ENCODE data around the gene TMEM253. TPM values are rescaled to one million over a fixed set of nuclear protein-coding genes. Genes with fewer than 3 reads are reported as not detected.

The TMEM253 gene
- total and polyA plus RNA-seq, 9 of the 15 experiments (the other 6 are each of a cell fraction or from before 2014, with no cell fraction given), result 0.11 to 0.61 (median 0.26) TPM; not detected in 3

DNA sequence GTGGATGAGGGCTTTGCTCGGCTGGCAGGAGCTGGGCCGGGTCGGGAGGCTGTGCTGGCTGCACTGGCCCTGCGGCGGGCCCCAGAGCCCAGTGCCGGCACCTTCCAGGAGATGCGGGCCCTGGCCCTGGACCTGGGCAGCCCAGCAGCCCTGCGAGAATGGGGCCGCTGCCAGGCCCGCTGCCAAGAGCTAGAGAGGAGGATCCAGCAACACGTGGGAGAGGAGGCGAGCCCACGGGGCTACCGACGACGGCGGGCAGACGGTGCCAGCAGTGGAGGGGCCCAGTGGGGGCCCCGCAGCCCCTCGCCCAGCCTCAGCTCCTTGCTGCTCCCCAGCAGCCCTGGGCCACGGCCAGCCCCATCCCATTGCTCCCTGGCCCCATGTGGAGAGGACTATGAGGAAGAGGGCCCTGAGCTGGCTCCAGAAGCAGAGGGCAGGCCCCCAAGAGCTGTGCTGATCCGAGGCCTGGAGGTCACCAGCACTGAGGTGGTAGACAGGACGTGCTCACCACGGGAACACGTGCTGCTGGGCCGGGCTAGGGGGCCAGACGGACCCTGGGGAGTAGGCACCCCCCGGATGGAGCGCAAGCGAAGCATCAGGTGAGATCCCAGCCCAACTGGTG, 19.2 kb upstream of the TMEM253 start (continued):
- no peak for TF ChIP-seq ZBTB1 (CRISPR knock-in tag; IDR thresholded peaks at IDR 0.05; ENCODE audit: borderline replicate concordance, low read depth)

DNA sequence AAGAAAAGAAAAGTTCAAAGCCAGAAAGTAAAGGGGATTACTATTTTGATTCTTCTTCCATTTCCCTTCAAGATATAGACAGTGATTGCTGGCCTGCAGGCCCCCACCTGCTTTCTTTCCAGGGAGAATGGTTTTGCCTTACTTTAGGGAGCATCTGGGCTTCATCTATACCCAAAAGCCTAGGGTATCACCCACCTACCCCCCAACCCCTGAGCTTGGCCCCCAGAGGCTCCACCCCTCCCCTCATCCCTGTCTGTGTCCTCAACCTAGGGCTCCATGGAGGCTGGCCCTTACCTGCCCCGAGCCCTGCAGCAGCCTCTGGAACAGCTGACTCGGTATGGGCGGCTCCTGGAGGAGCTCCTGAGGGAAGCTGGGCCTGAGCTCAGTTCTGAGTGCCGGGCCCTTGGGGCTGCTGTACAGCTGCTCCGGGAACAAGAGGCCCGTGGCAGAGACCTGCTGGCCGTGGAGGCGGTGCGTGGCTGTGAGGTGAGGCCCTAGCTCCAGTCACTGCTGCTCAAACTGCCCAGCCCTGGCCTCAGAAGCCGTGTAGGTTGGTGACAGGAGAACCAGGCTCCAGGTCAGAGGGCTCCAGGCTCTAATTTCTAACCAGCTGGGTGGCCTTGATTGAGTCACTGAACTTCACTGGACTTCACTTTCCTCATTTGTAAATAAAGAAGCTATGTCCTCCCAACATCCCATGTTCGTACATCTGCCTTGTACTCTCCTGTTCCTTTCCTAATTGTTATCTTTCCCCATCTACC, 17.1 kb upstream of the TMEM253 start:
- peaks cover 0 to 4% of the 10 kb centered on the region in 2 experiments; a peak in 2 of 5 replicates for H3K4me1 ChIP-seq (replicated peaks in 1 of 2; ENCODE audit: control insufficient read depth in 2 of 2, insufficient read depth in 2 of 2, low read length in 2 of 2)
- no peak for FAIRE-seq
- in situ Hi-C loops (cut with MboI) (no loop called here), intact Hi-C loops (cut with micrococcal nuclease) (no loop called here)
- H2AFZ ChIP-seq (ENCODE audit: low read depth, low read length), result no peak overlapping the region
- H4K20me1 ChIP-seq (replicated peaks; ENCODE audit: control insufficient read depth, insufficient read depth, low read length), result no peaks in the 10 kb centered on the region
- ATAC-seq, result no peak
- no peaks in the 10 kb centered on the region for H3K9me1 ChIP-seq (ENCODE audit: control insufficient read depth, insufficient read depth, low read length)
- no peak for DNase-seq (ENCODE audit: extremely low read depth in 1 of 4, low spot score in 3 of 4)
- no peak overlapping the region for H3K4me3 ChIP-seq
- no peak overlapping the region for H3K27ac ChIP-seq (ENCODE audit: extremely low read depth, low read depth, low read length)
- BruUV-seq (replicated peaks), result no TSS peak
- H3K79me2 ChIP-seq (ENCODE audit: control insufficient read depth, insufficient read depth, low read length), result no peaks in the 10 kb centered on the region
- POLR2A ChIA-PET, result interaction anchor here (0.5 to 1.2 kb wide), 4 partner anchors 9 to 354 kb away, joined by 3 read pairs; no protein-coding TSS in a partner anchor
- no peaks in the 10 kb centered on the region for H3K27me3 ChIP-seq (ENCODE audit: control insufficient read depth in 2 of 2, insufficient read depth in 2 of 2, low read length in 2 of 2)
- peak overlapping the region in 1 of 2 experiments; percentile 35; a peak in 1 of 4 replicates for H3K9ac ChIP-seq (ENCODE audit: insufficient read depth in 1 of 2, low read depth in 2 of 2, low read length in 2 of 2)
- no peaks in the 10 kb centered on the region for H3K36me3 ChIP-seq (ENCODE audit: control insufficient read depth, insufficient read depth, low read length)
- 52% methylated on average over 10 of the region's 11 CpGs for WGBS (ENCODE audit: insufficient coverage, low coverage, missing lambda C conversion rate)
- H3K9me3 ChIP-seq (replicated peaks; ENCODE audit: control insufficient read depth, insufficient read depth, low read depth, low read length), result no peaks in the 10 kb centered on the region
- H3K4me2 ChIP-seq (ENCODE audit: insufficient read depth, low read length), result no peak overlapping the region
- CTCF ChIA-PET (ENCODE audit: low intra/inter-chr PET ratio), result no interaction called here
- TF ChIP-seq ZNF197 (CRISPR knock-in tag; IDR thresholded peaks at IDR 0.05; ENCODE audit: low read depth), result no peak
- no peak for TF ChIP-seq MECOM (CRISPR knock-in tag; IDR thresholded peaks at IDR 0.05)
- TF ChIP-seq FOXJ3 (CRISPR knock-in tag; IDR thresholded peaks at IDR 0.05), result no peak
- no peak for TF ChIP-seq EHMT2 (IDR thresholded peaks at IDR 0.05)
- no peak for TF ChIP-seq KHSRP (IDR thresholded peaks at IDR 0.05)
- TF ChIP-seq ZNF3 (CRISPR knock-in tag; IDR thresholded peaks at IDR 0.05), result no peak
- TF ChIP-seq ILF3 (IDR thresholded peaks at IDR 0.05; ENCODE audit: borderline replicate concordance), result no peak
- TF ChIP-seq ATF1 (CRISPR knock-in tag; IDR thresholded peaks at IDR 0.05), result no peak
- no peak for TF ChIP-seq ATF1 (tag; IDR thresholded peaks at IDR 0.05)
- TF ChIP-seq ZBTB43 (CRISPR knock-in tag; IDR thresholded peaks at IDR 0.05), result no peak
- no peak for TF ChIP-seq XRCC4 (IDR thresholded peaks at IDR 0.05; ENCODE audit: extremely low read depth, insufficient read depth, insufficient read length)
- no peak for TF ChIP-seq YBX1 (IDR thresholded peaks at IDR 0.05)
- TF ChIP-seq ZC3H8 (IDR thresholded peaks at IDR 0.05), result no peak
- no peak for TF ChIP-seq ELF2 (CRISPR knock-in tag; IDR thresholded peaks at IDR 0.05)
- TF ChIP-seq, protein P1, sequence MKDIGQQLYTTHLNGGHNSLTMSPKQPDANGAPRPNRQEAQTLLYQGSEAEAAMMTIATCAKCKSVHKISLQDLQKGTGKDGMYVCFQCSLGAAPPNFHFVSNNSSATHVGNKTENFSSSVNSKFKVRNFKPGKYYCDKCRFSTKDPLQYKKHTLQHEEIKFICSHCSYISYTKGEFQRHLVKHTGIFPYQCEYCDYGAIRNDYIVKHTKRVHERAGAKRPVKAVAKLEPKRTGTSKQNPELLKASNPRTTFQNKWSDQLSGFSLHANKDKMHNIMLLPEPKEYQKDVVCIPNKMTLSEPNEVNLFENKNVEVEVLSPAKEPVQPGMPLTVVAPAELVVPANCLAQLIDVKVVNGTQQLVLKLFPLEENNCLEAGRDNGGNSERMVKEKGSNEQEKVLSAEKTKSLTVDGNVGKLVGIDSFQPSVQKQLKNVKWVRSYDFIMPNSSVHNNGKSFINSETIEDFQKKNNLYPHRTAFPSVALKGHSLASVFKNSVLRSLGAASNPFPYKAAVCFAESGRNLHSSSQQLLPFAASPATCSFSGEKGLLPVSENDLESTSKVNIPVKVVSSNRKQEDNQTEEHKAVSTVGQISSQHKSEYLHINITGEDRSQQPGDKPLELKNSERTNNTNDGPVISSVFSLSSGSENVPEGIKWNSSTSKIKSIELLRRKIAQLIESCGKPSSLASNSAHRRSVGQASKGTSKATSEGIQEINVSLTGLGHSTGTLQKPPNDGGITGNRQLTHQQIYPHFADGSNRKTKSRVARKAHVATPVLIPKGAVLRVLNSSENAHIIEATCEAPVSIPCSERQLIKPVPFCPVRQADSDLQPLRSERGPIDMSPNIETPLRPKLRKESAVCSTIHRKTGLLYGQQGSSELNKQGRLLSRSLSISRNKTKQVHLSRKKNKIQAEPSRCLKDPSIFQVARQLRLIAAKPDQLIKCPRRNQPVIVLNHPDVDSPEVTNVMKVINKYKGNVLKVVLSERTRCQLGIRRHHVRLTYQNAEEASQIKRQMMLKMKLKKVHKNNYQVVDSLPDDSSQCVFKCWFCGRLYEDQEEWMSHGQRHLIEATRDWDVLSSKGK (CRISPR knock-in tag; IDR thresholded peaks at IDR 0.05), result no peak
- TF ChIP-seq MAZ (CRISPR knock-in tag; conservative IDR thresholded peaks at IDR 0.05 in 1 of 2, IDR thresholded peaks at IDR 0.05 in 1 of 2), result no peak
- TF ChIP-seq ZNF586 (CRISPR knock-in tag; conservative IDR thresholded peaks at IDR 0.05), result no peak

All from K562 (cell line).